Bone marrow (tissue), 2 donors: ENCODE measurements around the gene GABRQ.
A peak's percentile ranks its signal among the peaks of the same experiment; 100 is the strongest.

Source experiments
- DNase-seq, 2 donors: peaks; one replicate each; lab custom pipeline; 2025; lab: John Stamatoyannopoulos, UW

Gene GABRQ

GRCh38 chrX:152637649-152638442 lies at the start of gene GABRQ:
TSS of gene GABRQ (plus strand) at chrX:152637895. CDS start at chrX:152638203, 308 bp downstream.
- no peak for DNase-seq

GRCh38 chrX:152588206-152588605 lies 49.5 kb upstream of the GABRQ start:
- DNase-seq = no peak

DNA sequence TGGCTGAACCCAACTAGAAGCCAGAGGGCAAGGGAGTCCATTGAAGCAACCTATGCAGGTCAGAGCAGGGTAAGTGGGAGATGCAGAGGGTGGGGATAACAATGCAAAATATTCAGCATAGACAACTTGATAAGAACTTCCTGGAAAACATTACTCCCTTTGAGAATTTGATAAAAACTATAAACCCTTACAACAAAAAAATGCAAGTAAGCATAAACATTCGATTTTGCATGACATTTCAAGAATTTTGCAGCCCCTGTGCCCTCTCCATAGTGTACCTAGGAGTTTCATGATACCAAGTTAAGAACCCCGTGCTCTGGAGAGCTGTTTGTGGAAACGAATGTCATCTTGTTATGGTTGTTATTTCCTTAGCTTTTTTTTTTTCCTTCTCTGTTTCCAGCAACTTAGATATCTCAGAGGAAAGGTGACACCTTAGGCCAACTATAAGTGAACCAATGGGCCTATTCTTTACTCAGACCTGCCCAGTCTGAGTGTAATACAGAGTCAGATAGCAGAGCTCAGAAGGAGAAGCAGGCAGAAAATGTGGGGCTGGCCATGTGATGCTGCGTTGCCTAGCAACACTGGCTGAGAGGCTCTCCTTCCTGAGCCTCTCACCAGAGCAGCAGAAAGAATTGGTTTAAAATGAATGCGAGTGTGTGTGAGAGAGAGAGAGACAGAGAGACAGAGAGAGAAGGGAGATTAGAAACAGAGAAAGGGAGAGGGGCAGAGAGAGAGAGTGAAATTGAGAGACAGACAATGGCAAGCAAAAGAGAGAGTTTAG lies 36.7 kb upstream of the GABRQ start:
- no peak for DNase-seq

DNA sequence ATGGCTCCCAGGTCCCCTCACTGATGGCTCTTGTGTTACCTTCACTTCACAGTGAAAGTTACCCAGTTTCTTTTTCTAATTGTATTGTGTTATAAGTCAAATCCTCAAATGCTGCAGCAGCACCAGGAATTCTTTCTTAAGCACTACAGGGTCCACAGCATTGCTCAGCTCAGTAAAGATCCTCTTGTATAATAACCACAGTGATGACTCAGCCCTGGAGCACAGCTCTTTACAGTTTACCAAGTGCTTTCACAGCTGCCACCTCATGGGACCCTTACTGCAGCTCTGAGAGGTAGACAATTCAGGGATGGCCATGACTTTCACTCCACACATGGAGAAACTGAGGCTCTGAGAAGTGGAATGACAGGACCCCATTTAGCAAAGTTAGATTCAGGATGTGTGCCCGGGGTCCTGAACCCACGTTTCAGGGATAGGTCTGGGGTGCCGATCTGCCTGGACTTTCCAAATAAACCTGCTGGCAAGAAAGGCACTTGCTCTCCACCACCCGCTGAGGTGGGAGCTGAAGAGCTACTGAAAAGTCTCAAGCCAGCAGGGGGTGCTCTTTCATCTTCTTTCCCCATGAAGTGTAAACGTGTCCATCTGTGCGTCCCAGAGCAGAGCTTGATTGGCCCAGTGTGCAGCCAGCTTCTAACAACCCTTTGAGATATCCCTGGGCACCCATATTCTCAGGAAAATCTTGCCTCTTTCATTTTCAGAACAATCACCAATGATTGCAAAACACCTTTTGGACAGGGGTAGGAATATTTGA lies 35.7 kb upstream of the GABRQ start:
- no peak for DNase-seq

- DNase-seq = no peak
Observed at GRCh38 chrX:152614791-152615190, 22.9 kb upstream of the GABRQ start.

GRCh38 chrX:152619897-152620296 lies 17.8 kb upstream of the GABRQ start:
- DNase-seq = no peak

- peak; percentile 0 to 1 for DNase-seq
Observed at GRCh38 chrX:152632445-152633097, 5.1 kb upstream of the GABRQ start.

DNA sequence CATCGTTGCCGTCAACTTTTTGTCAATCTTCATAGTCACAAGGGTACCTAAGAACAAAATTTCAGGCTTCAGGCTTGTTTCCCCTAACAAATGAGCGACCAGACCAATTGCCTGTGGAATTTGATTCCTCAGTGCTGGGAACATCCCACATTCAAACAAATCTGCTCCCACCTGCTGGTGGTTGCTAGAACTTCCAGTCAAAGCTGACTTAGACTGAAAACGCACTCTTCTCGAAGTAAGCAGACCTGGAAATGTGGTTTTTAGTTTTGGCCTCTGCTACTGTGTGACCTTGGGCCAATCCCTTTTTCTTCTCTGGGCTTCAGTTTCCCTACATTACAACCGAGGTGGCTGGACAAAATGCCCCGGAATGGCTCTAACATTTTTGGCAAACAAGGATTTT lies 1.8 kb upstream of the GABRQ start:
- DNase-seq = no peak

DNA sequence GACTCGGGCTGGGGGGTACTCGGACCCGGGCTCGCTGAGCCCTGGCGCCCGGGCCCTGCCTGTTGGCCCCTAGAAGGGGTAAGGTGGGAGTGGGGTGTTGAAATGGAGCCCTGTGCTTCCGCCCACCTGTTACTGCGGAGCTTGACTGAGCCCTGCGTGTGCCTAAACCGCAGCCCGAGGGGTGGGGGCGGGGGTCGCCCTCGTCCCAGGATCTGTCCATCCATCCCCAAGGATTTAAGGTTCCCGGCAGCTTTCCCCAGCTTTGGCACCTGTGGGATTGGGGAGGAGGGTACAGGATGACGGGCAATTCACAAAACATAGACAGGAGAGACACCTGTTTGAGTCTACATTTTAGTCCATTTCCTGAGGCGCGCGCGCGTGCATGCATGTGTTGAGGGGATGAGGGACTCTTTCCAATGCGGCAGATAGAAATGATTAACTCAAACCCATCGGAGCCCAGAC lies 779 bp downstream of the GABRQ start:
- DNase-seq = no peak

- DNase-seq = no peak
Observed at GRCh38 chrX:152639426-152639825, 1.7 kb downstream of the GABRQ start.

GRCh38 chrX:152640034-152640818 lies 2.5 kb downstream of the GABRQ start:
- DNase-seq = no peak

DNA sequence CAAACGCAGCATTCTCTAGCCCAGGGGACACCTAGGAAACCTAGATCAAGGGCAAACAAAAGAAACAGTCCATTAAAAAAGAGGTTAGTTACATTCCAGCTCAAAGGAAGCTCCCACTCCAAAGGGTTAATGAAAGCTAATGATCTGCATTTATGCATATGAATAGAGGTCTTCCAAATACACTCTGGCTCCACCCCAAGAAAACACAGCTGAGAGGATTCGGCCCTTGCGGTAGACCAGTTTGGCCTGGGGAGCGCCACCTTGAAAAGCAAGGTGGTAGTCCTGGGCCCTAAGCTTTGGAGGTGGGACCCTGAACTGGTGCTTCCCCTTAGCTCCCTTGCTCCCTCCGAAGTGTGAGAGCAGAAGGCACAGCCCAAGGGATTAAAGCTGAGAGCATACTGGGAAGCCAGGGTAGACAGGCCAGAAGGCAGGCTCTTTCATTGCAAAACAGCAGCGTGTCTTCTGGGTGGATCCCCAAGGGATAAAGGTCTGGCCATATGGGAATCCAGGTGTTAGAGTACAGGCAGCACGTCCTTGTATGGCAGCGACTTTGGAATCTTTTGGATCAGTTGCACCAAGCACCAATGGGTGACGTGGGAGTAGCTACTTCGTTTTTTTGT lies 3.7 kb downstream of the GABRQ start:
- DNase-seq = no peak

GRCh38 chrX:152641996-152642395 lies 4.3 kb downstream of the GABRQ start:
- no peak for DNase-seq

DNA sequence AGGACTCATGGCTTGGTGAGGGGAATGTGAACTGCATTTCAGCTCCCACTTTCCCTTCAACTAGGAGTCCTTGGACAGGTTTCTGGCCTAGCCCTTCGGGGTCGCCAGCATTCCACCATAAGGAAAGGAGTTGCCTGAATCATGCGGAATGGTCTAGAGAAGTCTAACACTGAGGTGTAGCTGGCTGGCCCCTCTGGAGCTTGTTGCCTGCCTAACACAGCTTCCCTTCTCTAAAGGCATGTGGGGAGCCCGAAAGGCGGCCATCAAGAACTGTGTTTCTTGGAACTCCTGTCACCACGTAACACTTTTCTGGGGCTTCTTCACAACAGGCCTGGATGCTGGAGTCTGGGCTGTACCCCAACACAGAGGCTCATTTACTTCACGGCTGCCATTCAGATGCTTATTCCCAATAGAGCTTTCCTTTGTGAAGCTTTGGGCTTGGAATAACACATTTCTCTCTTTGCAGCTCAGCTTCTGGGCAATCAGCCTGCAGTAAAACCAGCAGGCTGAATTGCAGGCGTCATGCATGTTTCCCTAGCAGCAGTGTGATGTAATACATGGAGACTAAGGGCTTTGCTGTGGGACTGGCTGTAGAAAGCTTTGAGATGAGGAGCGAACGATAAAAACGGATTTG lies 5.4 kb downstream of the GABRQ start:
- DNase-seq = no peak

GRCh38 chrX:152646961-152647360 lies 9.3 kb downstream of the GABRQ start:
- no peak for DNase-seq

DNA sequence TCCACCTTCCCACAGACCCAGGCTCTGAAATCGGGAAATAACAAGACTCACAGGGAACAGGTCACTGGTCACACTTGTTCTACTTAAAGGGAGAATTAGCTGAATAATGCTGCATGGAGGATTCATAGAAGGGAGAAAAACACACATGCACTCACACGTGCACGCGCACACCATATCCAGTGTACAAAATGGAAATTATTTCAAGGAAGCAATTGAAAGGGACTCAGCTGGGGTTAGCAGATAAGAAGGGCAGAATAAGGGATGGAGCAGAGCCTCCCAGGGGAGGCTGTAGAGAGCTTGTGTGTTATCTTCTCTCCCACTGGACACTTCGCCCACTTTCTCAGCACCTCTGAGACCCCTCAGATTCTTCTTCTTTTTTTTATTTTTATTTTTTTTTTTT lies 10.3 kb downstream of the GABRQ start:
- DNase-seq = no peak

- DNase-seq = no peak
Observed at GRCh38 chrX:152652060-152652459, 14.4 kb downstream of the GABRQ start.

DNA sequence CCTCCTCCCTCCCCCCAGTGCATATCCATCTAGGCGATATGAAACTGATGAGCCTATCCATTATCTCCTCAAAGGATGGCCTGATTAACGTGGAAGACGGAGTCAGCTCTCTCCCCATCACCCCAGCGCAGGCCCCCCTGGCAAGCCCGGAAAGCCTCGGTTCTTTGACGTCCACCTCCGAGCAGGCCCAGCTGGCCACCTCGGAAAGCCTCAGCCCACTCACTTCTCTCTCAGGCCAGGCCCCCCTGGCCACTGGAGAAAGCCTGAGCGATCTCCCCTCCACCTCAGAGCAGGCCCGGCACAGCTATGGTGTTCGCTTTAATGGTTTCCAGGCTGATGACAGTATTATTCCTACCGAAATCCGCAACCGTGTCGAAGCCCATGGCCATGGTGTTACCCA lies 14.8 kb downstream of the GABRQ start:
- DNase-seq = no peak

DNA sequence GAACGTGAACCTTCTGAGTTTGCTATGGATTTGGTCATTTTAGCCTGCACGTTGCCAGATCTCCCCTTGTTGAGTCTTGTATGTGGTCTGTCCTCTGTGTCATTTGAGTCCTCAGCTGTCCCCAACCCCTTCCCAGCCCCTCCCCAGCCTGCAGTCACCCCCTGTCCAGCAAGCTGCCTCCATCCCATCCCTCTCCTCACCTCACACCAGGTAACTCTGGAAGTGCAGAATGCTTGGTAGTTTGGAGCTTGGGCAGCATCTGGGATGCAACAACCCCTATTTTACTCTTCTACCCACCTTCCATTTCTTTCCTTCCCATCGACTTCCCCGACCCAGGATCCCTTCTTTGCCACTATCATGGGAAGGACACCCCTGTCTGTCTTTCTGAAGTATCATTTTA lies 18.4 kb downstream of the GABRQ start:
- DNase-seq = no peak

GRCh38 chrX:152656890-152657289 lies 19.2 kb downstream of the GABRQ start:
- DNase-seq = no peak
